GM04503 (cell line): ENCODE results near the gene PSAPL1.

Experiments
- DNase-seq: peaks from one replicate; pipeline ENCODE4 v3.0.0-alpha.2; 2012; ENCODE audit warnings: low read depth

PSAPL1 gene

DNA sequence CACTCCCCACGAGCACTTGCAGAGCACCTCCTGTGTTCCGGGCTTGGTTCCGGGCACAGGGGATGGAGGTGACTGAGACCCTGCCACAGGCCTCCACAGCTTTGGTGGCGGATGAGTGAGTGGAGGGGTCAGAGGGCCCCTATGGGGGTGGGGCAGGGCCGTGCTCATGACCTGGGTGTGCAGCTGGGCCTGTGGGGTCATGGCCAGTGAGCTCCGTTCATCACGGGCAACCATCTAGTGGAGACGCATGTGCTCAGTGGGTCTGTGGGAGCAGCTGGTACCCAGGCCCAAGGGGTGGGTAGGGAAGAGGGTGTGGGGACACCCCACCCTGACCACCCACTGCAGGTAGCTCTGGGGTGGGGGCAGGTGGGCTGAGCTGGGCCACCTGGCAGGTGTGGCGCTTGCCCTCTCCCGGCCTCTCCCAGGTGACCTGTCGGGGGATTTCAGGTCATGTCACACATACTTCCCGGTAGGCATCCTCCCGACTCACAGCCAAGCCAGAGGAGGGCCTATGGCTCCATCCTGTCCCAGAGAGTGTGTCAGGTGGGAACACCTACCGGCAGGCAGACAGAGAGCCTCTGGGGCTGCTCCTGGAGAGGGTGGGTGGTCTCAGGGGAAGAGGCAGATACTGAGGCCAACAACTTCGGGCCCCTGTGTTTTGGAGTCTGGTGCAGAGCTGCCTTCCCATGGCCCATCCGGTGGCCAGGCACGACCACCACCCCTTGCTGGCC is 3.6 kb downstream of the PSAPL1 start:
- no peak for DNase-seq

DNA sequence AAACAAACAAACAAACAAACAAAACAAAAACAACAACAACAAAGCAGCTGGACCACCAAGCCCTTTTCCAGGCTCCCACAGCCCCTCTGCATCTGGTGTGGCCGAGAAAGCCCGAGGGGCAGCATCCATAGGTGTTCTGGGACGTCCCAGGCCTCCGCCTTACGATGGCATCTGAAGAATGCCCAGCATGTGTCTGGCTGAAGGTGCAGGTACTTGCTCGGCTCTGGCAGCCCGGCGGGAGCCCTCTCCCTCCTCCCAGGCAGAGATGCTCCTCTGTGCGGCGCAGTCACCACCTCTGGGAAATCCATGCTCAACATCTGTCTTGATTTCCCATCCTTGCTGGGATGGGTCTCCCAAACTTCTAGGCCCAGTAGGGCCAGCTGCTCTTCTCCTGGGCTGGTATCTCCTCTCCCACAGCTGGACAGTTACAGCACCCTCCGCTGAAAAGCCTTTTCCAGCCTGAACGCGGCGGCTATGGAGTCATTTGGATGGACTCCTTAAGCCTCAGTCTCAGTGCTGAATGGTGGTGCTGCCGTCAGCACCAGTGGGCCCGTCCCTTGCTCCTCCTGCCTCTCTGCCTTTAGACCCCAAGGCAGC is 4.3 kb downstream of the PSAPL1 start:
- DNase-seq: no peak

GRCh38 chr4:7429601-7430078 is 5.1 kb downstream of the PSAPL1 start:
- no peak for DNase-seq

DNA sequence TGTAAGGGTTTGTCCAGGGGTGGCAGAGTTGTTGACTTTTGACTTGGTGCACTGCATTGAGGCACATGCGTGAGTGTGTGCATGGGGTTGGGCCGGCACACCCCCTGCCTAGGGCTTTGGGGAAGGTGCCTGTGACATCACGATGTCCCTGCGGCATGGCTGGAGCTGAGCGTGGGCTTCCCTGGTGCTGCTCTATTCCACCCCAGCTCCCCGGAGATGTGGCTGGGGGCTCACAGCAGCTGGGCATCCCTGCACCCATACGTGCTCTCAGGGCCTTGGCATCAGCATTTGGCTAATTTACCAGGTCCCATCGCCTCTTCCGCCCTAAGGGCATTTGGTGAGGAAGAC is 5.7 kb downstream of the PSAPL1 start:
- no peak for DNase-seq

GRCh38 chr4:7428261-7429068 is 6.3 kb downstream of the PSAPL1 start:
- no peak for DNase-seq

- no peak for DNase-seq
Measured at GRCh38 chr4:7427831-7428260, 6.9 kb downstream of the PSAPL1 start.

DNA sequence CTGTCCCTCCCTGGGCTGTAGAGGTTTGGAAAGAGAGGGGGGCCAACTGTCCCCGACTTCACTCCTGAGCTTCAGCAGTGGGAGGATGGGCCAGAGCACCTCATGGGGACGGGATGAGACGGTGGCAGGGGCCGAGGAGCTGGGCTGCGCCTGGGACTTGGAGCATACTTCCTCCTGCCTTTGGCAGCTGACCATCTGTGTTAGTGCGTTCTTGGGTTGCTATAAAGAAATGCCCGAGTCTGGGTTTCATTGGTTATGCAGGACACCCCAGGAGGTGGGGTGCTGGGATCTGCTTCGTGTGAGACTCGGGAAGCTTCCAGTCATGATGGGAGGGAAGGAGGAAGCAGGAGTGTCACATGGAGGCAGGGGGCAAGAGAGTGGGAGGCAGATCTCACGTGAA is 7.4 kb downstream of the PSAPL1 start:
- DNase-seq: no peak

DNA sequence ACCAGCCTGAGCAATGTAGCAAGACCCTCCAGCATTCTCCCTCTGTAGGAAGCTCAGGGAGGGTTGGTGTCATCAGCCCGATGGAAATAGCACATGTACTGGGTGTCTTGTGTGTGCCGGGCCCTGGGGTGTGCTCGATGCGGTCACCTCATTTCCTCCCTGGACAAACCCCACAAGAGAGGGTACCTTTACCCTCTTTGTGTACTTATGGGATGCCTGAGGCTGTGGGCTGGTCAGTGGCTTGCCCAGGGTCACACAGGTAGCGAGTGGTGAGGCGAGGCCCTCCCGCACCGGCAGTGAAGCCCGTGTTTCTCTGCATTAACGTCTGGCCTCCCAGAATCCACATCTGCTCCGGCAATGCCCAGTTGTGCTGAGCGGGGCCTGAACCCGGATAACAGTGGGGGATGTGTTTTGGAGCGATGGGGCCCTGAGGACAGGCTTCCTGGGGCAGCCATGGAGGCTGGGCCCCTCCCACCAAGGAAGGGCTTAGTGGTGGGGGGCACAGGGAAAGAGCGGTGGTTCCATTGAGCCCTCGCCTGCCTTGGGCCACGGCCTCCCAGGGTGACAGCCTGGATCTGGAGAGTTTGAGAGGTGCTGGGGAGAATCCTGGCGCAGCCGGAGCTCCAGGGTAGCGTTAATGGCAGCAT is 8.1 kb downstream of the PSAPL1 start:
- DNase-seq: no peak

DNA sequence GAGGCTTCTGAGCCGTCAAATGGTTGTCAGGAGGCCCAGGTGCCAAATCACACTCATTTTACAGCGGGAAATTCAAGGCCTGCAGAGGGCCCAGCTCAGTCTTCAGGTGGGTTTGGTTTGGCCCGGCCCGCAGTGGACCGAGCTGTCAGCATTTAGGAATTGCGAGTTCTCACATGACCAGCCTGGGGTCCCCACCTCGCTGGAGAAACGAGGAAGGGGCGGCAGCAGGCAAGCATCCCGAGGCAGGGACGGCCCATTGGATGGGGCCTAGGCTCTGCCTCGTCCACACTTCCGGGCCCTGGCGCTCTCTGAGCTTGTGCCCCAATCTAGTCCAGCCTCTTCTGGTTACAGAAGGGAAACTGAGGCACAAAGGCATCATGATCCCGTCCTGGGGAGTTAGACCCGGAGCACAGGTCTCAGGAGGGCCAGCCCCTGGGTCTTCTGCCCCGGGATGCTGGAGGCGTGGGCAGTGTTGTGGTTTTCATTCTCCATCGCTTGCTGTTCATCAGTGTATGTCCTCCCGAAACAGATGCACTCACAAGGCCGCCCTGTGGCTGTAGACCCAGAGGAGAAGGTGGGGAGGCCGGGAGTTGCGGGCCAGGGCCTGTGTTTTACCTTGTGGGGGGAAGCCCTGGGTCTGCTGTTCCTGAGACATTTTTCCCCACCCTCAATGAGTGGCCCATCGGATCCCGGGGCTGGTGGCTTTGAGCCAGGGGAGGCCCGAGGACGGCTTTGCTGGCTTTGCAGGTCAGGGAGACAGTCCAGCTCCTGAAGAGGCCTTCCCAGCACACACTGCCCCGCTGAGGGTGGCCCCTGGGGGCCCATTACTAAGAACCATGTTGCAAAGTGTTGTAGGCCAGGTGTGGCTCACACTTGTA is 8.9 kb downstream of the PSAPL1 start:
- no peak for DNase-seq

DNA sequence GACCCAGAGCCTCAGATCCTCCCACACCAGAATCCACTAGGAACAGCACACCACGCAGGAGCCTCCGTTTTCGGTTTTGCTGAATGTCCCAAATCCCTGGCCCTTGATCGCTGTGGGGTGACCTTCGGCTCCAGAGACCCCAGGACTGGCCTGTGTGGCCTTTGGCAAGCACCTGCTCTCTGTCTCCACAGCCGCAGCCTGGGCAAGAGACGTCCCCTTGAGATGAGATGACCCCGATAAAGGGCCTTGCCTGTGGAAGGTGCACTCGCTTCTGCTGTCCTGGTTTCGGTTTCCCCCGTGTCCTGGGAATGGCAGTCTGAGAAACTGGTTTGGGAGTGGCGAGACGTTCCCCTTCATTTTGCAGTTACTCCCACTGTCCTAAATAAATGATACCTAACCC is 9.6 kb downstream of the PSAPL1 start:
- DNase-seq: no peak

GRCh38 chr4:7424553-7425111 is 10.1 kb downstream of the PSAPL1 start:
- DNase-seq: no peak

- DNase-seq: no peak
Measured at GRCh38 chr4:7423801-7424552, 10.8 kb downstream of the PSAPL1 start.

GRCh38 chr4:7423391-7423790 is 11.3 kb downstream of the PSAPL1 start:
- no peak for DNase-seq

GRCh38 chr4:7422898-7423180 is 11.9 kb downstream of the PSAPL1 start:
- no peak for DNase-seq

- DNase-seq: no peak
Measured at GRCh38 chr4:7422151-7422897, 12.4 kb downstream of the PSAPL1 start.

DNA sequence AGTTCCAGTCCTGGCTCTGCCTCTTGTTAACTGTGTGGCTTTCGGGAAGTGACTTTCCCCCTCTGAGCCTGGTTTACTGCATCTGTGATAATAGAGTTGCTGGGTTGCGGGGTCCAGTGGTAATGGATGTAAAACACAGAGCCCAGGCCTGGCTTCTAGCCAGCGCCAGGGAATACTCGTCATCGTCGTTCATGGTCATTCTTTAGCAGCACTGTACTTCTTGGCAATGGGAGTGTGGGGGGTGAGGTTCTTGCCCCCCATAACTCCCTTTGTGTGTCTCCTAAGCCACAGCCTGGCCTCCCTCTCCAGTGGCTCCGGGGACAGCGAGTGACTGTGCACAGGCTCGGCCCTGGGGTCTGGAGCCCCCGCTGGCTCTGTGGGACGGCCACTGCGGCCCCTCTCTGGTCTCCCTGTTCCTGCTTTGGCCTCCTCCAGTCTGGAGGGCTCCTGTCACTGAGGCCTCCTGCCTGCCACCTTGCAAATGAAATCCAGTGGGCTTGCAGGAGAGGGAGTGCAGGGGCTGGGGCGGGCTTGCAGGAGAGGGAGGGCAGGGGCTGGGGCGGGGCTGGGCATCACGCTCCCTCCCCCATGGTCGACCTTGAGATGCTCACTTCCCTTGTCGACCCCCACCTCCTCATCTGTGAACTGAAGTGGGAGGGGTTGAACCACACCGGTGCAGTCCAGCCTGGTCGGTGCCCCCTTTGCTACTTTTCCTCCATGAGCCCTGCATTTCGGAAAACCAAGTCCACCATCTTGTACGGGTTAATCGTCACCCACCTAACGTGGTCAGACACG is 13.2 kb downstream of the PSAPL1 start:
- DNase-seq: no peak

- no peak for DNase-seq
Measured at GRCh38 chr4:7420661-7421040, 14.1 kb downstream of the PSAPL1 start.

DNA sequence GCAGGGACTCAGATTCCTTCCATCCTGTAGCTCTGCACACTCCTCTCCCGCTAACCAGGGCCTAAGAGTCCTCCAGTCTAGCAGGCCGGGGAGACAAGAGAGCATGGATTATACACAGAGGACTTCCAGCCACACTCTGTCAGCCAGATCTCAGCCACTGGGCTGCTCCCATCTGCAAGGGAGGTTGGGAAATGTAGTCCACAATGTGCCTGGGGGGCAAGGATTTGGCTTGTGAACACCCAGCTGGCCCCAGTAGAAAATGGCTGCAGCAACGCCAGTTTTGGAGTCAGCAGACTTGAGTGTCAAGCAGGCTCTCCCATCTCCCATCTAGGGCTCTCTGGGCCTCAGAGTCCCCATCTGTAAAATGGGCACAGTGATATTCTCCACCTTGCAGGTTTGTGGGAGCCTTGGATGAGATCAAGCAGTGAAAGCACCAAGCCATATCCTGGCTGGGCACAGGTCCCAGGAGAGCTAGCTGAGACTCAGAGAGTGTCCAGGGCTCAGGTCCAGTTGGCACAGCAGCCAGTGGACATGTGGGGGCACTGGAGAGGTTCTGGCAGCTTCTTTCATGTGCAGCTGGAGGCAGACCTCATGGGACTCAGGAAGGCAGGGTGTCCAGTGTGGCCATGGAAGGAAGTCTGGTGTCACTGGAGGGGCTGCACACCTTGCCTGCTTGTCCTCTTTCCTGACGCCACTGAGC is 14.6 kb downstream of the PSAPL1 start:
- DNase-seq: no peak
